Activated CD8-positive, alpha-beta memory T cell treated with anti-CD3 and anti-CD28 coated beads, Interleukin-2, amount 50 U/mL, for 1 hour (primary cell): ENCODE data around the gene MAP4K3.

Experiments used
- DNase-seq: peaks from one replicate; pipeline ENCODE4 v3.0.0-alpha.2; 2020; ENCODE audit errors: extremely low read depth

Gene MAP4K3

GRCh38 chr2:39445934-39446333, 8.8 kb upstream of the MAP4K3 start:
- no peak for DNase-seq

GRCh38 chr2:39443009-39443408, 5.9 kb upstream of the MAP4K3 start:
- no peak for DNase-seq

GRCh38 chr2:39437522-39438296, 624 bp upstream of the MAP4K3 start:
- no peak for DNase-seq

GRCh38 chr2:39435741-39436591, 1.1 kb downstream of the MAP4K3 start:
- DNase-seq: no peak

GRCh38 chr2:39435234-39435633, 1.9 kb downstream of the MAP4K3 start:
- DNase-seq: no peak

- DNase-seq: no peak
Observed at GRCh38 chr2:39434233-39434897, 2.7 kb downstream of the MAP4K3 start.

- DNase-seq: no peak
Observed at GRCh38 chr2:39433586-39434195, 3.4 kb downstream of the MAP4K3 start.

GRCh38 chr2:39432701-39433100, 4.4 kb downstream of the MAP4K3 start:
- DNase-seq: no peak

- no peak for DNase-seq
Observed at GRCh38 chr2:39431592-39432316, 5.3 kb downstream of the MAP4K3 start.

- DNase-seq: no peak
Observed at GRCh38 chr2:39429746-39430145, 7.3 kb downstream of the MAP4K3 start.

- DNase-seq: no peak
Observed at GRCh38 chr2:39424951-39425350, 12.1 kb downstream of the MAP4K3 start.

GRCh38 chr2:39422700-39423099, 14.4 kb downstream of the MAP4K3 start:
- DNase-seq: no peak

GRCh38 chr2:39421354-39421753, 15.7 kb downstream of the MAP4K3 start:
- no peak for DNase-seq

- DNase-seq: no peak
Observed at GRCh38 chr2:39419282-39420223, 17.5 kb downstream of the MAP4K3 start.

GRCh38 chr2:39418491-39418890, 18.6 kb downstream of the MAP4K3 start:
- no peak for DNase-seq

- DNase-seq: no peak
Observed at GRCh38 chr2:39416140-39416539, 20.9 kb downstream of the MAP4K3 start.

GRCh38 chr2:39413063-39413737, 23.9 kb downstream of the MAP4K3 start:
- DNase-seq: no peak

- no peak for DNase-seq
Observed at GRCh38 chr2:39411181-39411944, 25.7 kb downstream of the MAP4K3 start.
